ENCODE results near the gene NOXA1.

The NOXA1 gene

GRCh38 chr9:137430723-137431415 lies 7.7 kb downstream of the NOXA1 start:
- H3K4me3 ChIP-seq (ENCODE audit: low read depth, low read length): no peak overlapping the region
- no peak for TF ChIP-seq CTCF (IDR thresholded peaks at IDR 0.05; ENCODE audit: borderline replicate concordance, insufficient read depth, low read depth, low read length)

GRCh38 chr9:137431416-137431931 lies 8.3 kb downstream of the NOXA1 start:
- no peak overlapping the region for H3K4me3 ChIP-seq (ENCODE audit: low read depth, low read length)
- TF ChIP-seq CTCF (IDR thresholded peaks at IDR 0.05; ENCODE audit: borderline replicate concordance, insufficient read depth, low read depth, low read length): no peak

DNA sequence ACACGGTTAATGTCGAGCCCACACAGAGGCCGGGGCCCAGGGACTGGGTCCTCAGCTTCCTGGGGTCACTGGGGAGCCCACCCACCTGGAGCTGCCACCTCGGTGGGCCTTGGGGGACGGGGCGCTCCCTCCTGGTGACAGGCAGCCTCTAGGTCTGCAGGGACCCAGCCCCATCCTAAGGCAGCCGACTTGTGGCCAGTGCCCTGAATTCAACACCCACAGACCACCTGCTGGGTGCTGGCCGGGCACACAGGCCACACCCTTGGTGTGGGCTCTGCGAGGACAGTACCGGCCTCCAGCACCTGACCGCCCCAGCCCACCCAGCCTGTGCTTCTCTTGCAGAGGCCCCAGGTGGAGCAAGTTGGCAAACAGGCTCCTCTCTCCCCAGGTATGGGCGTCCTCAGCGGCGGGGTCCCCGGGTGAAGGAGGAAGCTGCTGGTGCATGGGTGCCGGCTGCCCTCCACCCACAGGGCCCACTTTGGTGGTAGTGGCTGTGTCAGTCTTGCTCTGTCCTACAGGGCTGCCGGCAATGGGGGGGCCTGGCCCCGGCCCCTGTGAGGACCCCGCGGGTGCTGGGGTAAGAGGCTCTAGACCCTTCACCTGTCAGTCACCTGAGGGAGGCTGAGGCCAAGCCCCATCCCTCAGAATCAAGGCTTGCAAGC lies 9.6 kb downstream of the NOXA1 start:
- H3K4me3 ChIP-seq (ENCODE audit: low read depth, low read length): no peak overlapping the region
- no peak for TF ChIP-seq CTCF (IDR thresholded peaks at IDR 0.05; ENCODE audit: borderline replicate concordance, insufficient read depth, low read depth, low read length)

GRCh38 chr9:137433349-137433915 lies 10.2 kb downstream of the NOXA1 start:
- no peak for TF ChIP-seq CTCF (IDR thresholded peaks at IDR 0.05; ENCODE audit: borderline replicate concordance, insufficient read depth, low read depth, low read length)
- no peak overlapping the region for H3K4me3 ChIP-seq (ENCODE audit: low read depth, low read length)

DNA sequence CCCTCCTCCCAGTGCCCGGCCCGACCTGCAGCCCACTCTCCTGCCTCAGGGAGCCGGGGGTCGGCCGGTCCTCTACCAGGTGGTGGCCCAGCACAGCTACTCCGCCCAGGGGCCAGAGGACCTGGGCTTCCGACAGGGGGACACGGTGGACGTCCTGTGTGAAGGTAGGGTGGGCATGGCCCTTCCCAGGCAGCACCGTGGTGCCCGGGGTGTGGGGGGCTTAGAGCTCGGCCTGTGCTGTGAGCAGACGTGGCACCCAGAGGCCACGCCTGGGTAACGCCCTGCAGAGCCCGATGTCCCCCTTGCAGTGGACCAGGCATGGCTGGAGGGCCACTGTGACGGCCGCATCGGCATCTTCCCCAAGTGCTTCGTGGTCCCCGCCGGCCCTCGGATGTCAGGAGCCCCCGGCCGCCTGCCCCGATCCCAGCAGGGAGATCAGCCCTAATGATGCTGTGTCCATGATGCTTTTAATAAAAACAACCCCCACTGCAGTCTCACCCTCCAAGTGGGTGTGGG lies 10.8 kb downstream of the NOXA1 start:
- TF ChIP-seq CTCF (IDR thresholded peaks at IDR 0.05; ENCODE audit: borderline replicate concordance, insufficient read depth, low read depth, low read length): no peak

DNA sequence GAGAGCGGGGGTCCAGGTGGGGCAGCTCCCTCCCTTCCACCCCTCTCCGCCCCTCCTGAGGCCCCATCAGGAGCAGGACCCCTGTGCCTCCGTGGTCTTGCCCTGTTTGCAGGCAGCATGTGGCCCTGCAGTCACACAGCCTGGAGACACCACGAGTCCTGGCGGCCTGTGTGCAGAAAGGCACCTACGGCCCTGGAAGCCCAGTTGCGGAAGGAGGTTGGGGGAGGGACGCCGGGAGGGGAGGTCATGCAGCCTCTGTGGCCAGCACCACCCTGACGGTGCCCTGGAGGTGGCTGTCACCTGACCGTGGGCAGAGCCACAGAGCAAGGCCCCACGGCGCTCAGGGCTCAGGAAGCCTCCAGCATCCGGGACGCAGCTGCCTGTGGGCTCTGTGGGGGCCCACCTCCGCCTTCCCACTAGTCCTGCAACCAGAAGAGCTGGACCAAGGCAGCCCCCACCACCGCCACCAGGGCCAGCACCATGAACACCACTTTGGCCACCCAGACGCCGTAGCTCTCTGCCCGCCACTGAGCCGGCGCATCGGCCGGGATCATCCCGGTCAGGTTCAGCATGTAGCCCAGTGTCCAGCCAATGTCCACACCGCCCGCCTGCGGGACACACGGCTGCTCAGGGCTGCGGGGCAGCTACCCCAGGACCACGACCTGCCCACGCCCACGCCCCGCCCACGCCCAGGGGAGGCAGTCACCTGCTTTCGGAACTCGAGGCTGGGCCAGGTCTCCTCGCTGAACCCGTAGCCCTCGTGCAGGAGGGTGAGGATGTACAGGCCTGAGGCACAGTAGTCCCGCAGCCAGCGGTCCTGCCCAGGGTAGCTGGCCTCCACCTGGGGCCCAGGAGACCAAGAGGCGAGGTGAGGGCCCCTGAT lies 11.5 kb downstream of the NOXA1 start:
- H3K4me3 ChIP-seq (ENCODE audit: low read depth, low read length): no peak overlapping the region
- TF ChIP-seq CTCF (IDR thresholded peaks at IDR 0.05; ENCODE audit: borderline replicate concordance, insufficient read depth, low read depth, low read length): no peak

More for the DNA sequence above, 10.8 kb downstream of the NOXA1 start:
- H3K4me3 ChIP-seq (ENCODE audit: low read depth, low read length): no peak overlapping the region
